ENCODE data around the gene TMEM253.

DNA sequence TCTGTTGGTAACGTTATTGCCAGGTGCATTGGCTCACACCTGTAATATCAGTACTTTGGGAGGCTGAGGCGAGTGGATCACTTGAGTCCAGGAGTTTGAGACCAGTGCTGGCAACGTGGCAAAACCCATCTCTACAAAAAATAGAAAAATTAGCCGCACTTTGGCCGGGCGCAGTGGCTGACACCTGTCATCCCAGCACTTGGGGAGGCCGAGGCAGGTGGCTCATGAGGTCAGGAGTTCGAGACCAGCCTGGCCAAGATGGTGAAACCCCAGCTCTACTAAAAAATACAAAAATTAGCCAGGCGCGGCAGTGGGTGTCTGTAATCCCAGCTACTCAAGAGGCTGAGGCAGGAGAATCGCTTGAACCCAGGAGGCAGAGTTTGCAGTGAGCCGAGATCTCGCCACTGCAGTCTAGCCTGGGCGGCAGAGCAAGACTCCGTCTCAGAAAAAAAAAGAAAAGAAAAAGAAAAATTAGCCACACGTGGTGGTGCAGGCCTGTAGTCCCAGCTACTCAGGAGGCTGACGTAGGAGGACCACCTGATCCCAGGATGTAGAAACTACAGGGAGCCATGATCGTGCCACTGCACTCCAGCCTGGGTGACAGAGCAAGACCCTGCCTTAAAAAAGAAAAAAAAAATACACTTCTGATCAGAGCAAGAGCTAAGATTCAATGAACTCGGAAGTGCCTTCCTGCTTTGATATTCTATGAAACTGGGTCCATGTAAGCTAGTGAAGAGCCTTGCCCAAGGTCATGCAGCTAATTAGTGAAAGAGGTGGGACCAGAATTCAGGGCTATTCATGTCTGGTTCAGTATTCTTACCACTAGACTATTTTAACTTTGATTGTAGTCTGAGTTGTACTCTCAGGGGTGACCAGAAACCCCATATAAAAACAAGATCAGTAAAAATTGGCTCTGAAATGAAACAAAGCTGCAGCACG is 47.4 kb upstream of the TMEM253 start:
- TF ChIP-seq, protein P1, sequence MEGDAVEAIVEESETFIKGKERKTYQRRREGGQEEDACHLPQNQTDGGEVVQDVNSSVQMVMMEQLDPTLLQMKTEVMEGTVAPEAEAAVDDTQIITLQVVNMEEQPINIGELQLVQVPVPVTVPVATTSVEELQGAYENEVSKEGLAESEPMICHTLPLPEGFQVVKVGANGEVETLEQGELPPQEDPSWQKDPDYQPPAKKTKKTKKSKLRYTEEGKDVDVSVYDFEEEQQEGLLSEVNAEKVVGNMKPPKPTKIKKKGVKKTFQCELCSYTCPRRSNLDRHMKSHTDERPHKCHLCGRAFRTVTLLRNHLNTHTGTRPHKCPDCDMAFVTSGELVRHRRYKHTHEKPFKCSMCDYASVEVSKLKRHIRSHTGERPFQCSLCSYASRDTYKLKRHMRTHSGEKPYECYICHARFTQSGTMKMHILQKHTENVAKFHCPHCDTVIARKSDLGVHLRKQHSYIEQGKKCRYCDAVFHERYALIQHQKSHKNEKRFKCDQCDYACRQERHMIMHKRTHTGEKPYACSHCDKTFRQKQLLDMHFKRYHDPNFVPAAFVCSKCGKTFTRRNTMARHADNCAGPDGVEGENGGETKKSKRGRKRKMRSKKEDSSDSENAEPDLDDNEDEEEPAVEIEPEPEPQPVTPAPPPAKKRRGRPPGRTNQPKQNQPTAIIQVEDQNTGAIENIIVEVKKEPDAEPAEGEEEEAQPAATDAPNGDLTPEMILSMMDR (conservative IDR thresholded peaks at IDR 0.05 in 1 of 2, IDR thresholded peaks at IDR 0.05 in 1 of 2; ENCODE audit: extremely low read depth in 1 of 2, insufficient read depth in 1 of 2, low read depth in 1 of 2, low read length in 2 of 2), result no peak
- TF ChIP-seq EZH2 (IDR thresholded peaks at IDR 0.05; ENCODE audit: borderline replicate concordance, low read length), result no peak
